Activated naive CD4-positive, alpha-beta T cell treated with anti-CD3 and anti-CD28 coated beads, Interleukin-2, amount 10 ng/mL, durations not matched to agents 7 days and 5 days (primary cell): ENCODE measurements around the gene NFKBIZ.
A peak's percentile ranks its signal among the peaks of the same experiment; 100 is the strongest.
"Not testable (repeated sequence)": the region's sequence is repeated elsewhere in the genome, so short reads cannot be mapped to it uniquely, and the experiment has no call there.

Experiments used
- CTCF ChIA-PET: fragments of 350-600 bp; sonication (Branson Sonifier 250); formaldehyde crosslinking; loops from one replicate; lab custom pipeline; 2021; ENCODE audit warnings: antibody characterized with exemption; lab: Charles Lee
- DNase-seq: peaks from one replicate; pipeline ENCODE4 v3.0.0-alpha.2; 2020
- H3K27ac Mint-ChIP-seq: one replicate; pipeline ENCODE4 v1.8.0; 2021; ENCODE audit warnings: mild to moderate bottlenecking, moderate library complexity, mixed read lengths
- H3K27me3 Mint-ChIP-seq: one replicate; pipeline ENCODE4 v1.8.0; 2021; ENCODE audit warnings: mild to moderate bottlenecking, mixed read lengths
- H3K36me3 Mint-ChIP-seq: one replicate; pipeline ENCODE4 v1.8.0; 2021; ENCODE audit warnings: mixed read lengths
- H3K4me1 Mint-ChIP-seq: one replicate; pipeline ENCODE4 v1.8.0; 2021; ENCODE audit warnings: mixed read lengths
- H3K4me3 Mint-ChIP-seq: one replicate; pipeline ENCODE4 v1.8.0; 2021; ENCODE audit warnings: mild to moderate bottlenecking, moderate library complexity, mixed read lengths
- H3K9me3 Mint-ChIP-seq: one replicate; pipeline ENCODE4 v1.8.0; 2021; ENCODE audit warnings: mixed read lengths

The NFKBIZ gene

GRCh38 chr3:101884776-101885175, 35.5 kb downstream of the NFKBIZ start:
- no peak overlapping the region for H3K27ac Mint-ChIP-seq
- H3K4me1 Mint-ChIP-seq: no peaks in the 10 kb centered on the region

GRCh38 chr3:101885584-101885983, 36.3 kb downstream of the NFKBIZ start:
- H3K9me3 Mint-ChIP-seq, H3K27me3 Mint-ChIP-seq, CTCF ChIA-PET, DNase-seq, H3K27ac Mint-ChIP-seq, H3K4me1 Mint-ChIP-seq, H3K36me3 Mint-ChIP-seq, H3K4me3 Mint-ChIP-seq: not testable (repeated sequence)

More at GRCh38 chr3:101884776-101885175, 35.5 kb downstream of the NFKBIZ start:
- Mint-ChIP-seq H3K9me3 (peaks cover 5% of the 10 kb centered on the region), H3K36me3 (peaks cover 1% of the 10 kb centered on the region), H3K4me3 (no peak overlapping the region), H3K27me3 (no peaks in the 10 kb centered on the region)
- DNase-seq: no peak
- CTCF ChIA-PET: no interaction called here

GRCh38 chr3:101886626-101887025, 37.3 kb downstream of the NFKBIZ start:
- Mint-ChIP-seq H3K4me1 (no peaks in the 10 kb centered on the region), H3K27ac (peak overlapping the region; percentile 5), H3K27me3 (no peaks in the 10 kb centered on the region), H3K36me3 (peaks cover 1% of the 10 kb centered on the region), H3K9me3 (peaks cover 5% of the 10 kb centered on the region), H3K4me3 (no peak overlapping the region)
- DNase-seq: no peak
- CTCF ChIA-PET: no interaction called here

DNA sequence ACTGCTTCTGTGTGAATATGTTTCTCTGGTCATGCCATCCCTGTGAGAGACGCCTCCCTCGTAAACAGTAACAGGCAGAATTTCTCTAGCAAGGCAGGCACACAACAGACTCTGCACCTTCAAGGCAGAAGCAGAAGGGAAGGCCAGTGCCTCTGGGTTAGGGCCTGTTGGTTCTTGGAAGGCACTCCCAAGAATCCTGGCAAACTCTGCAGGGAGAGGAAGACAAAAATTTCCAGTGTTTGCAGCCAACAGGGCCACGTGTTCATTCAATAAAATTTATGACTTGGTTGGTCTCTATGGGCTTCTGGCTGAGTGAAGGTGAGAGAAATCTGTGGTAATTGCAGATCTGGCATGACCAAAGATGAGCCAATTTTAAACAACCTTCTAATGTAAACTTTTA, 39.3 kb downstream of the NFKBIZ start:
- Mint-ChIP-seq H3K27me3 (no peaks in the 10 kb centered on the region), H3K4me3 (no peak overlapping the region), H3K9me3 (peaks cover 5% of the 10 kb centered on the region), H3K36me3 (no peaks in the 10 kb centered on the region), H3K4me1 (no peaks in the 10 kb centered on the region), H3K27ac (no peak overlapping the region)
- no peak for DNase-seq
- CTCF ChIA-PET: no interaction called here

GRCh38 chr3:101890716-101891115, 41.4 kb downstream of the NFKBIZ start:
- no peak for DNase-seq
- Mint-ChIP-seq H3K9me3 (peaks cover 5% of the 10 kb centered on the region), H3K27me3 (no peaks in the 10 kb centered on the region), H3K4me3 (no peak overlapping the region), H3K27ac (no peak overlapping the region), H3K36me3 (no peaks in the 10 kb centered on the region), H3K4me1 (no peaks in the 10 kb centered on the region)
- CTCF ChIA-PET: no interaction called here

GRCh38 chr3:101892648-101893047, 43.3 kb downstream of the NFKBIZ start:
- Mint-ChIP-seq H3K4me3 (no peak overlapping the region), H3K36me3 (no peaks in the 10 kb centered on the region), H3K9me3 (peaks cover 2% of the 10 kb centered on the region), H3K4me1 (no peaks in the 10 kb centered on the region), H3K27me3 (no peaks in the 10 kb centered on the region), H3K27ac (no peak overlapping the region)
- no peak for DNase-seq
- CTCF ChIA-PET: no interaction called here

- CTCF ChIA-PET: interaction anchor here (0.7 kb wide), 1 partner anchor 41 kb away, joined by 3 read pairs; no protein-coding TSS in a partner anchor
- H3K4me3 Mint-ChIP-seq: no peak overlapping the region
- peaks cover 4% of the 10 kb centered on the region for H3K4me1 Mint-ChIP-seq
- H3K9me3 Mint-ChIP-seq: peaks cover 2% of the 10 kb centered on the region
- H3K27me3 Mint-ChIP-seq: no peaks in the 10 kb centered on the region
- no peak for DNase-seq
- H3K36me3 Mint-ChIP-seq: no peaks in the 10 kb centered on the region
- no peak overlapping the region for H3K27ac Mint-ChIP-seq
Measured at GRCh38 chr3:101896083-101896757, 46.9 kb downstream of the NFKBIZ start.

- CTCF ChIA-PET: no interaction called here
- no peaks in the 10 kb centered on the region for H3K27me3 Mint-ChIP-seq
Measured at GRCh38 chr3:101897013-101897412, 47.7 kb downstream of the NFKBIZ start.

GRCh38 chr3:101898039-101898438, 48.7 kb downstream of the NFKBIZ start:
- CTCF ChIA-PET: no interaction called here
- no peak for DNase-seq
- H3K9me3 Mint-ChIP-seq: peaks cover 2% of the 10 kb centered on the region
- no peaks in the 10 kb centered on the region for H3K27me3 Mint-ChIP-seq
- H3K4me1 Mint-ChIP-seq: peaks cover 4% of the 10 kb centered on the region
- H3K36me3 Mint-ChIP-seq: no peaks in the 10 kb centered on the region
- no peak overlapping the region for H3K4me3 Mint-ChIP-seq
- H3K27ac Mint-ChIP-seq: no peak overlapping the region

More at GRCh38 chr3:101897013-101897412, 47.7 kb downstream of the NFKBIZ start:
- Mint-ChIP-seq H3K36me3 (no peaks in the 10 kb centered on the region), H3K4me1 (peaks cover 4% of the 10 kb centered on the region), H3K4me3 (no peak overlapping the region), H3K27ac (no peak overlapping the region), H3K9me3 (peaks cover 2% of the 10 kb centered on the region)
- DNase-seq: no peak

GRCh38 chr3:101898752-101899169, 49.4 kb downstream of the NFKBIZ start:
- H3K36me3 Mint-ChIP-seq: no peaks in the 10 kb centered on the region
- no peak for DNase-seq
- H3K27ac Mint-ChIP-seq: no peak overlapping the region
- CTCF ChIA-PET: interaction anchor here (3.0 kb wide), 1 partner anchor 327 kb away, joined by 8 read pairs; no protein-coding TSS in a partner anchor
- H3K27me3 Mint-ChIP-seq: no peaks in the 10 kb centered on the region
- peaks cover 4% of the 10 kb centered on the region for H3K4me1 Mint-ChIP-seq
- H3K9me3 Mint-ChIP-seq: peaks cover 2% of the 10 kb centered on the region
- no peak overlapping the region for H3K4me3 Mint-ChIP-seq

DNA sequence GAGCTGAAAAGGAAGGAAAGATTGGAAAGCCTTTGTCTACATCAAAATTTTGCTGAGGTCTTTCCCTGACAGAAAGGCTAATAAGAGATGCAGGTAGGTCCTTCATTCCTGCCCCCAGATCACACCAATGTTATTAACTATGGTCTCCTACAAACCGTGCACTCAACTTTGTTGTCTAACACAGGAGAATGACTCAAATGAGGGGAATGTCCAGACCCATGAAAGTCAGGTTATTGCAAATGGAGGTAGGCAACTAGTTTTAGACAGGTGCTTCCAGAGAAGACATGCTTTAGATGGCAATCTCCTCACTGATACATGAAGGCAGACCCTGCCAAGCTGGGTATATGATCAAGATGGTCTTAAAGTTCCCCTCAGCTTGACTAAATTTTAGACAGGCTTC, 51.0 kb downstream of the NFKBIZ start:
- Mint-ChIP-seq H3K9me3 (no peaks in the 10 kb centered on the region), H3K4me3 (no peak overlapping the region), H3K27me3 (no peaks in the 10 kb centered on the region), H3K36me3 (no peaks in the 10 kb centered on the region), H3K27ac (no peak overlapping the region), H3K4me1 (peaks cover 4% of the 10 kb centered on the region)
- CTCF ChIA-PET: interaction anchor here (3.0 kb wide), 1 partner anchor 325 kb away, joined by 8 read pairs; no protein-coding TSS in a partner anchor
- no peak for DNase-seq

DNA sequence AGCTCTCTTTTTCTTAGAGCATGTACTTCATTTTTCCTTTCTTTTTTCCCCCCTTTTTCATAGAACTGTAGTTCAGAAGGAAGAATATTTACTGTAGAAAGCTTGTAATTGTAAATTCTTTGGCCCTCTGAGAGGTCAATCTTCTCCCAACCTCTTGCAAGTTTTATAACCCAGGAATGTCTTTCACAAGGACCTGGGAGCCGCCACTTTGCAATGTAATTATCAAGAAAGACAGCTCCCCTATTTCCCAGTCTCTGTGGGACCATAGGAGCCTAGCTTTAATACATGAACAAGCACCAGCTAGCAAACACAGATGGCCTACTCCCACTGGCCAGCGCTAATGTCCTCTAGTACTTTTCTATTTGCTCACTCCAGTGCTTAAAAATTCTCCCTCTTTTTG, 51.4 kb downstream of the NFKBIZ start:
- H3K4me1 Mint-ChIP-seq: peaks cover 4% of the 10 kb centered on the region
- DNase-seq: no peak
- no peaks in the 10 kb centered on the region for H3K27me3 Mint-ChIP-seq
- no peaks in the 10 kb centered on the region for H3K36me3 Mint-ChIP-seq
- CTCF ChIA-PET: interaction anchor here (3.0 kb wide), 1 partner anchor 325 kb away, joined by 8 read pairs; no protein-coding TSS in a partner anchor
- H3K27ac Mint-ChIP-seq: no peak overlapping the region
- H3K4me3 Mint-ChIP-seq: no peak overlapping the region
- H3K9me3 Mint-ChIP-seq: peaks cover 2% of the 10 kb centered on the region

DNA sequence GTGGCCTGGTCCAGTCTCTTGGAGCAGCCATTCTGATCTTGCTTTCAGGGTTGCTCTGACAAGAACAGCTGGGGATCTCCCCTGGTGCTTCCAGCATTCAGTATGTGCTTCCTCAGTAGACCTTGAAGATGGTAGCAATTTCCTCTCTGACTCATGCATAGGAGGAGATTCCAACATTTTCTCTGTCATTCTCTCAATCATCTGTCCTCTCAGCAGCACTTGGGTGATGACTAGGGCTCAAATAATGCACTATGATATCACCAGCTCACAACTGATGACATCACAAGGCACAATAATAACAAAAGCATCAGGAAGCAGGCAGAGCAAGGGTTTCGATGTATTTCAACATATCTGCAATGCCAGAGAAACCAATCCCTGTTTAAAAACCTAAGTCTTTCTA, 52.7 kb downstream of the NFKBIZ start:
- H3K4me3 Mint-ChIP-seq: no peak overlapping the region
- CTCF ChIA-PET: interaction anchor here (3.0 kb wide), 1 partner anchor 324 kb away, joined by 8 read pairs; no protein-coding TSS in a partner anchor
- peaks cover 1% of the 10 kb centered on the region for H3K36me3 Mint-ChIP-seq
- DNase-seq: no peak
- no peak overlapping the region for H3K27ac Mint-ChIP-seq
- no peaks in the 10 kb centered on the region for H3K27me3 Mint-ChIP-seq
- H3K9me3 Mint-ChIP-seq: peaks cover 9% of the 10 kb centered on the region
- H3K4me1 Mint-ChIP-seq: peaks cover 4% of the 10 kb centered on the region

- no peak for DNase-seq
- peaks cover 10% of the 10 kb centered on the region for H3K9me3 Mint-ChIP-seq
- CTCF ChIA-PET: no interaction called here
- peaks cover 1% of the 10 kb centered on the region for H3K36me3 Mint-ChIP-seq
- no peak overlapping the region for H3K27ac Mint-ChIP-seq
- H3K4me3 Mint-ChIP-seq: no peak overlapping the region
- H3K4me1 Mint-ChIP-seq: peaks cover 4% of the 10 kb centered on the region
- no peaks in the 10 kb centered on the region for H3K27me3 Mint-ChIP-seq
Measured at GRCh38 chr3:101903451-101903871, 54.1 kb downstream of the NFKBIZ start.

GRCh38 chr3:101905573-101905972, 56.3 kb downstream of the NFKBIZ start:
- H3K9me3 Mint-ChIP-seq: peaks cover 10% of the 10 kb centered on the region
- CTCF ChIA-PET, H3K27ac Mint-ChIP-seq, DNase-seq, H3K4me1 Mint-ChIP-seq, H3K36me3 Mint-ChIP-seq, H3K4me3 Mint-ChIP-seq, H3K27me3 Mint-ChIP-seq: not testable (repeated sequence)
